DMS53 (cell line): ENCODE results near the gene EOGT.
A peak's percentile ranks its signal among the peaks of the same experiment; 100 is the strongest.

Source experiments
- DNase-seq: peaks from one replicate; lab custom pipeline; 2025; lab: John Stamatoyannopoulos, UW

EOGT gene

GRCh38 chr3:69009559-69010410 is 3.7 kb downstream of the EOGT start:
- DNase-seq: no peak

GRCh38 chr3:69008980-69009379 is 4.5 kb downstream of the EOGT start:
- DNase-seq: no peak

- DNase-seq: no peak
Measured at GRCh38 chr3:69005791-69006482, 7.5 kb downstream of the EOGT start.

- no peak for DNase-seq
Measured at GRCh38 chr3:69005071-69005790, 8.3 kb downstream of the EOGT start.

- DNase-seq: no peak
Measured at GRCh38 chr3:69004138-69004537, 9.3 kb downstream of the EOGT start.

- no peak for DNase-seq
Measured at GRCh38 chr3:68999605-69000004, 13.9 kb downstream of the EOGT start.

GRCh38 chr3:68999158-68999557 is 14.3 kb downstream of the EOGT start:
- no peak for DNase-seq

GRCh38 chr3:68997887-68998286 is 15.6 kb downstream of the EOGT start:
- no peak for DNase-seq

GRCh38 chr3:68996356-68996995 is 17.0 kb downstream of the EOGT start:
- DNase-seq: no peak

- no peak for DNase-seq
Measured at GRCh38 chr3:68988740-68989139, 24.7 kb downstream of the EOGT start.

GRCh38 chr3:68987322-68987721 is 26.2 kb downstream of the EOGT start:
- DNase-seq: no peak

- DNase-seq: no peak
Measured at GRCh38 chr3:68986496-68987208, 26.8 kb downstream of the EOGT start.

GRCh38 chr3:68985146-68985790 is 28.2 kb downstream of the EOGT start:
- no peak for DNase-seq

- DNase-seq: no peak
Measured at GRCh38 chr3:68984011-68984530, 29.4 kb downstream of the EOGT start.

- DNase-seq: no peak
Measured at GRCh38 chr3:68977486-68978167, 35.9 kb downstream of the EOGT start.

GRCh38 chr3:68974711-68975110 is 38.8 kb downstream of the EOGT start:
- DNase-seq: no peak

GRCh38 chr3:68973639-68974038 is 39.8 kb downstream of the EOGT start:
- no peak for DNase-seq

GRCh38 chr3:68972358-68972979 is 41.0 kb downstream of the EOGT start:
- peak; percentile 54 for DNase-seq

GRCh38 chr3:68964694-68965093 is 48.8 kb downstream of the EOGT start:
- no peak for DNase-seq

- no peak for DNase-seq
Measured at GRCh38 chr3:68963891-68964290, 49.6 kb downstream of the EOGT start.
